ENCODE results near the gene OR4F6. TPM values are rescaled to one million over a fixed set of nuclear protein-coding genes. Genes with fewer than 3 reads are reported as not detected.
"Not testable (repeated sequence)": the region's sequence is repeated elsewhere in the genome, so short reads cannot be mapped to it uniquely, and the experiment has no call there.

Gene OR4F6
- polyA plus RNA-seq (ENCODE audit: insufficient read length in 3 of 3): not detected

GRCh38 chr15:101803209-101803608, at the start of gene OR4F6:
Gene OR4F6, plus strand, starts transcription at chr15:101803509. Its CDS starts 2,211 bp downstream, at chr15:101805720.
- DNase-seq (ENCODE audit: low read depth in 3 of 3, low spot score in 2 of 3): no peak

- DNase-seq (ENCODE audit: low read depth in 3 of 3, low spot score in 2 of 3): not testable (repeated sequence)
Observed at GRCh38 chr15:101764669-101765339, 38.5 kb upstream of the OR4F6 start.

- DNase-seq (ENCODE audit: low read depth in 3 of 3, low spot score in 2 of 3): not testable (repeated sequence)
Observed at GRCh38 chr15:101765340-101765671, 38.0 kb upstream of the OR4F6 start.

GRCh38 chr15:101765772-101766456, 37.4 kb upstream of the OR4F6 start:
- DNase-seq (ENCODE audit: low read depth in 3 of 3, low spot score in 2 of 3): no peak

- DNase-seq (ENCODE audit: low read depth in 3 of 3, low spot score in 2 of 3): not testable (repeated sequence)
Observed at GRCh38 chr15:101767083-101767640, 36.1 kb upstream of the OR4F6 start.

- no peak for DNase-seq (ENCODE audit: low read depth in 3 of 3, low spot score in 2 of 3)
Observed at GRCh38 chr15:101772921-101773320, 30.4 kb upstream of the OR4F6 start.

GRCh38 chr15:101773496-101774100, 29.7 kb upstream of the OR4F6 start:
- no peak for DNase-seq (ENCODE audit: low read depth in 3 of 3, low spot score in 2 of 3)

GRCh38 chr15:101775136-101775535, 28.2 kb upstream of the OR4F6 start:
- no peak for DNase-seq (ENCODE audit: low read depth in 3 of 3, low spot score in 2 of 3)

GRCh38 chr15:101778576-101778975, 24.7 kb upstream of the OR4F6 start:
- not testable (repeated sequence) for DNase-seq (ENCODE audit: low read depth in 3 of 3, low spot score in 2 of 3)

GRCh38 chr15:101780225-101780624, 23.1 kb upstream of the OR4F6 start:
- not testable (repeated sequence) for DNase-seq (ENCODE audit: low read depth in 3 of 3, low spot score in 2 of 3)

- DNase-seq (ENCODE audit: low read depth in 3 of 3, low spot score in 2 of 3): no peak
Observed at GRCh38 chr15:101781928-101782327, 21.4 kb upstream of the OR4F6 start.

- no peak for DNase-seq (ENCODE audit: low read depth in 3 of 3, low spot score in 2 of 3)
Observed at GRCh38 chr15:101784644-101785043, 18.7 kb upstream of the OR4F6 start.

- not testable (repeated sequence) for DNase-seq (ENCODE audit: low read depth in 3 of 3, low spot score in 2 of 3)
Observed at GRCh38 chr15:101786422-101786821, 16.9 kb upstream of the OR4F6 start.

GRCh38 chr15:101788001-101788400, 15.3 kb upstream of the OR4F6 start:
- not testable (repeated sequence) for DNase-seq (ENCODE audit: low read depth in 3 of 3, low spot score in 2 of 3)

GRCh38 chr15:101788503-101789269, 14.6 kb upstream of the OR4F6 start:
- not testable (repeated sequence) for DNase-seq (ENCODE audit: low read depth in 3 of 3, low spot score in 2 of 3)

GRCh38 chr15:101790748-101791147, 12.6 kb upstream of the OR4F6 start:
- not testable (repeated sequence) for DNase-seq (ENCODE audit: low read depth in 3 of 3, low spot score in 2 of 3)

GRCh38 chr15:101793981-101794380, 9.3 kb upstream of the OR4F6 start:
- not testable (repeated sequence) for DNase-seq (ENCODE audit: low read depth in 3 of 3, low spot score in 2 of 3)

GRCh38 chr15:101795455-101795854, 7.9 kb upstream of the OR4F6 start:
- no peak for DNase-seq (ENCODE audit: low read depth in 3 of 3, low spot score in 2 of 3)

GRCh38 chr15:101799665-101800064, 3.6 kb upstream of the OR4F6 start:
- no peak for DNase-seq (ENCODE audit: low read depth in 3 of 3, low spot score in 2 of 3)

GRCh38 chr15:101801048-101801447, 2.3 kb upstream of the OR4F6 start:
- no peak for DNase-seq (ENCODE audit: low read depth in 3 of 3, low spot score in 2 of 3)

GRCh38 chr15:101803676-101804075, 367 bp downstream of the OR4F6 start:
- DNase-seq (ENCODE audit: low read depth in 3 of 3, low spot score in 2 of 3): no peak

All from right renal cortex interstitium (tissue), 3 donors.